DMS53 treated with DMSO at 0.1 percent for 48 hours (cell line): Measurements from ENCODE around the gene EME2.

ENCODE experiments used
- DNase-seq: peaks from one replicate; lab custom pipeline; 2025; ENCODE audit not compliant: unreplicated experiment; lab: John Stamatoyannopoulos, UW

EME2 gene

GRCh38 chr16:1745181-1745899, 27.3 kb upstream of the EME2 start:
- no peak for DNase-seq

- DNase-seq = no peak
These were observed 26.5 kb upstream of the EME2 start for GRCh38 chr16:1745900-1746692.

- DNase-seq = no peak
These were observed 25.9 kb upstream of the EME2 start for GRCh38 chr16:1746693-1747195.

GRCh38 chr16:1747934-1748333, 24.7 kb upstream of the EME2 start:
- DNase-seq = no peak

GRCh38 chr16:1749152-1750117, 23.2 kb upstream of the EME2 start:
- DNase-seq = no peak

GRCh38 chr16:1751946-1752345, 20.7 kb upstream of the EME2 start:
- DNase-seq = no peak

- DNase-seq = no peak
These were observed 19.8 kb upstream of the EME2 start for GRCh38 chr16:1752853-1753252.

GRCh38 chr16:1754204-1754603, 18.4 kb upstream of the EME2 start:
- no peak for DNase-seq

- no peak for DNase-seq
These were observed 14.7 kb upstream of the EME2 start for GRCh38 chr16:1757714-1758461.

- DNase-seq = no peak
These were observed 13.7 kb upstream of the EME2 start for GRCh38 chr16:1758923-1759322.

GRCh38 chr16:1759511-1759910, 13.1 kb upstream of the EME2 start:
- no peak for DNase-seq

- DNase-seq = no peak
These were observed 11.7 kb upstream of the EME2 start for GRCh38 chr16:1760911-1761310.

- no peak for DNase-seq
These were observed 10.9 kb upstream of the EME2 start for GRCh38 chr16:1761751-1762150.

GRCh38 chr16:1762196-1762878, 10.3 kb upstream of the EME2 start:
- no peak for DNase-seq

GRCh38 chr16:1762879-1763520, 9.6 kb upstream of the EME2 start:
- no peak for DNase-seq

- no peak for DNase-seq
These were observed 8.8 kb upstream of the EME2 start for GRCh38 chr16:1763521-1764511.

- DNase-seq = no peak
These were observed 7.6 kb upstream of the EME2 start for GRCh38 chr16:1764971-1765370.

- DNase-seq = no peak
These were observed 6.8 kb upstream of the EME2 start for GRCh38 chr16:1765826-1766225.
